Measurements from ENCODE around the gene TBC1D2.

Gene TBC1D2

GRCh38 chr9:98300611-98301010, 45.2 kb upstream of the TBC1D2 start:
- no peaks in the 10 kb centered on the region for H3K9me3 ChIP-seq (ENCODE audit: control insufficient read depth, insufficient read depth, low read depth, low read length)
- H3K4me3 ChIP-seq (ENCODE audit: low read depth, low read length), result no peak overlapping the region
- no peaks in the 10 kb centered on the region for H3K36me3 ChIP-seq (ENCODE audit: control insufficient read depth in 2 of 2, insufficient read depth in 1 of 2, low read length in 2 of 2)
- POLR2A ChIA-PET, result no interaction called here
- H3K4me1 ChIP-seq (ENCODE audit: control insufficient read depth, insufficient read depth, low read length), result no peaks in the 10 kb centered on the region
- TF ChIP-seq OSR2 (tag by site-specific recombination; IDR thresholded peaks at IDR 0.05) (no peak), ZBTB1 (tag by site-specific recombination; IDR thresholded peaks at IDR 0.05) (no peak), ZNF560 (tag by site-specific recombination; IDR thresholded peaks at IDR 0.05; ENCODE audit: borderline replicate concordance) (no peak), REPIN1 (tag by site-specific recombination; IDR thresholded peaks at IDR 0.05; ENCODE audit: low read depth) (no peak), ZFP69B (tag by site-specific recombination; IDR thresholded peaks at IDR 0.05) (no peak), PRDM10 (tag by site-specific recombination; IDR thresholded peaks at IDR 0.05) (no peak), ZNF175 (tag by site-specific recombination; IDR thresholded peaks at IDR 0.05) (no peak), ZSCAN23 (tag by site-specific recombination; IDR thresholded peaks at IDR 0.05) (no peak), ZNF704 (tag by site-specific recombination; IDR thresholded peaks at IDR 0.05) (no peak), ZNF558 (tag by site-specific recombination; IDR thresholded peaks at IDR 0.05) (no peak), ZNF514 (tag by site-specific recombination; IDR thresholded peaks at IDR 0.05) (no peak), SCRT2 (tag by site-specific recombination; IDR thresholded peaks at IDR 0.05) (no peak), ZNF624 (tag by site-specific recombination; IDR thresholded peaks at IDR 0.05) (no peak), ZNF155 (tag by site-specific recombination; IDR thresholded peaks at IDR 0.05) (no peak), ZBTB44 (tag by site-specific recombination; IDR thresholded peaks at IDR 0.05) (no peak), ZNF354C (tag by site-specific recombination; IDR thresholded peaks at IDR 0.05; ENCODE audit: borderline replicate concordance, low read depth) (no peak), ZNF610 (tag by site-specific recombination; IDR thresholded peaks at IDR 0.05; ENCODE audit: borderline replicate concordance) (no peak)
- CTCF ChIA-PET, result no interaction called here
- H3K27ac ChIP-seq (ENCODE audit: extremely low read depth, low read depth, low read length), result no peak overlapping the region

GRCh38 chr9:98298476-98298875, 43.0 kb upstream of the TBC1D2 start:
- no peaks in the 10 kb centered on the region for H3K4me1 ChIP-seq (ENCODE audit: control insufficient read depth, insufficient read depth, low read length)
- ChIA-PET CTCF (interaction anchor here (0.6 to 0.7 kb wide), 2 partner anchors 355 to 460 kb away, joined by 3 to 5 read pairs; no protein-coding TSS in a partner anchor), POLR2A (no interaction called here)
- H3K27ac ChIP-seq (ENCODE audit: extremely low read depth, low read depth, low read length), result no peak overlapping the region
- no peaks in the 10 kb centered on the region for H3K36me3 ChIP-seq (ENCODE audit: control insufficient read depth in 2 of 2, insufficient read depth in 1 of 2, low read length in 2 of 2)
- H3K9me3 ChIP-seq (ENCODE audit: control insufficient read depth, insufficient read depth, low read depth, low read length), result no peaks in the 10 kb centered on the region
- H3K4me3 ChIP-seq (ENCODE audit: low read depth, low read length), result no peak overlapping the region
- TF ChIP-seq ZNF223 (tag by site-specific recombination; IDR thresholded peaks at IDR 0.05), result no peak
- no peak for TF ChIP-seq ZNF521 (tag by site-specific recombination; IDR thresholded peaks at IDR 0.05)
- TF ChIP-seq TCF7L2 (IDR thresholded peaks at IDR 0.05; ENCODE audit: borderline replicate concordance, low read depth, low read length), result no peak
- TF ChIP-seq ZNF658 (tag by site-specific recombination; IDR thresholded peaks at IDR 0.05), result no peak
- TF ChIP-seq ZNF792 (tag by site-specific recombination; IDR thresholded peaks at IDR 0.05), result no peak
- no peak for TF ChIP-seq ZNF280C (tag by site-specific recombination; IDR thresholded peaks at IDR 0.05)
- TF ChIP-seq ZNF48 (tag by site-specific recombination; IDR thresholded peaks at IDR 0.05), result no peak
- TF ChIP-seq ELK4 (IDR thresholded peaks at IDR 0.05; ENCODE audit: borderline replicate concordance, low read depth, low read length), result no peak
- TF ChIP-seq YY1 (tag by site-specific recombination; IDR thresholded peaks at IDR 0.05), result no peak
- no peak for TF ChIP-seq ZNF335 (tag by site-specific recombination; conservative IDR thresholded peaks at IDR 0.05)
- no peak for TF ChIP-seq ZNF670 (tag by site-specific recombination; IDR thresholded peaks at IDR 0.05; ENCODE audit: low read depth)
- no peak for TF ChIP-seq ZNF426 (tag by site-specific recombination; IDR thresholded peaks at IDR 0.05)
